ENCODE measurements around the gene CFD. TPM values are rescaled to one million over a fixed set of nuclear protein-coding genes. Genes with fewer than 3 reads are reported as not detected.

CFD gene
- total and polyA plus RNA-seq, 8 donors: 2.5 to 48.8 (median 15.0) TPM

DNA sequence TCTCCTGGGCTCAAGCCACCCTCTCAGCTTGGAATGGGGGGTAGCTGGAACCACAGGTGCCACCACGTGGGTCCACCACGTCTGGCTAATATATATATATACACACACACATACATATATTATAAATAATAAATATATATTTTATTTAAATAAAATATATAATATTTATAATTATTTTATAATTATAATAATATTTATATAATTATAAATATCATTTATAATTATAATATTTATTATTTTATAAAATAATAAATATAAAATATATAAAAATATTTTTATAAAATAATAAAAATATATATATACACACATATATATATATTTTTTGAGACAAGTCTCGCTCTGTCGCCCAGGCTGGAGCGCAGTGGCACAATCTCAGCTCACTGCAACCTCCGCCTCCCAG is 4.9 kb upstream of the CFD start:
- H3K4me3 ChIP-seq: no peak overlapping the region
- FAIRE-seq: peak; percentile 97
- H3K27me3 ChIP-seq: peaks cover 0 to 7% (median 0%) of the 10 kb centered on the region in 4 donors
- H3K9me3 ChIP-seq: no peaks in the 10 kb centered on the region
- H3K36me3 ChIP-seq: no peaks in the 10 kb centered on the region
- no peak overlapping the region for H3K27ac ChIP-seq
- 61 to 64% methylated on average over 6 of the region's 6 CpGs for WGBS, 2 donors
- intact Hi-C loops (cut with DNase I): no loop called here
- ATAC-seq: no peak
- no peak for TF ChIP-seq CTCF (IDR thresholded peaks at IDR 0.05)
- no peak for DNase-seq
- H3K4me1 ChIP-seq: peaks cover 0 to 5% (median 0%) of the 10 kb centered on the region in 3 donors

GRCh38 chr19:855142-855541 is 4.3 kb upstream of the CFD start:
- Histone ChIP-seq H3K4me1 (peaks cover 0 to 5% (median 0%) of the 10 kb centered on the region in 3 donors), H3K36me3 (no peaks in the 10 kb centered on the region), H3K4me3 (no peak overlapping the region), H3K27me3 (peaks cover 0 to 7% (median 0%) of the 10 kb centered on the region in 4 donors), H3K9me3 (no peaks in the 10 kb centered on the region), H3K27ac (no peak overlapping the region)
- TF ChIP-seq CTCF (IDR thresholded peaks at IDR 0.05): no peak
- ATAC-seq (no peak), DNase-seq (no peak), FAIRE-seq (no peak)
- intact Hi-C loops (cut with DNase I): no loop called here
- WGBS, 2 donors: 68 to 73% methylated on average over 12 of the region's 12 CpGs

GRCh38 chr19:855566-856120 is 3.8 kb upstream of the CFD start:
- Histone ChIP-seq H3K4me1 (peaks cover 0 to 4% (median 0%) of the 10 kb centered on the region in 3 donors), H3K9me3 (no peaks in the 10 kb centered on the region), H3K4me3 (no peak overlapping the region), H3K27me3 (peaks cover 0 to 7% (median 0%) of the 10 kb centered on the region in 4 donors), H3K36me3 (no peaks in the 10 kb centered on the region), H3K27ac (no peak overlapping the region)
- ATAC-seq (no peak), DNase-seq (peak in 1 of 6 donors; percentile 77), FAIRE-seq (no peak)
- WGBS, 2 donors: 56 to 66% methylated on average over 37 to 40 of the region's 40 CpGs
- intact Hi-C loops (cut with DNase I): no loop called here
- TF ChIP-seq CTCF (IDR thresholded peaks at IDR 0.05): no peak

DNA sequence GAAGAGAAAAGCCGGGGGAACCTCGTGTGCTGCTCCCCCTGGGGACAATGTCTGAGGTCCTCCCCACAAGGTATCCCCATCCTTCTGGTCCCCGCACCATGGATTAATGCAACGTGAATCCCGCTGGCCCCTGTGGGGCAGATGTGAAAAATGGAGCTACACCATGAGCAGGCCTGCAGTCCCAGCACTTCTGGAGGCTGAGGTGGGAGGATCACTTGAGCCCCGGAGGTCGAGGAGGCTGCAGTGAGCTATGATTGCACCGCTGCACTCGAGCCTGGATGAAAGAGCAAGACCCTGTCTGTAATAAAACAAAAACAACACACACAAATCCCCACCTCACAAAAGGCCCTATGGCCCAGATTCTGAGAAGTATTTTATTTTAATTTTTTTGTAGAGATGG is 1.2 kb upstream of the CFD start:
- Histone ChIP-seq H3K27ac (no peak overlapping the region), H3K4me1 (no peaks in the 10 kb centered on the region), H3K36me3 (no peaks in the 10 kb centered on the region), H3K4me3 (no peak overlapping the region), H3K27me3 (peaks cover 0 to 1% (median 0%) of the 10 kb centered on the region in 4 donors), H3K9me3 (no peaks in the 10 kb centered on the region)
- WGBS, 2 donors: 66 to 80% methylated on average over 9 of the region's 9 CpGs
- DNase-seq (peak in 1 of 6 donors; percentile 24), FAIRE-seq (no peak), ATAC-seq (no peak)
- intact Hi-C loops (cut with DNase I): no loop called here
- TF ChIP-seq CTCF (IDR thresholded peaks at IDR 0.05): no peak

- FAIRE-seq: no peak
- peak overlapping the region in 1 of 4 donors; percentile 42 for H3K4me3 ChIP-seq
- H3K27me3 ChIP-seq: no peaks in the 10 kb centered on the region
- H3K9me3 ChIP-seq: no peaks in the 10 kb centered on the region
- no peaks in the 10 kb centered on the region for H3K36me3 ChIP-seq
- peaks cover 0 to 3% (median 0%) of the 10 kb centered on the region in 3 donors for H3K4me1 ChIP-seq
- intact Hi-C loops (cut with DNase I): loop anchor here in 1 of 3 donors (5.0 to 10.0 kb wide), 2 partner anchors 89 to 124 kb away; partner anchors contain the start of gene WDR18
- no peak for TF ChIP-seq CTCF (IDR thresholded peaks at IDR 0.05)
- DNase-seq: peak in 1 of 6 donors; percentile 84
- H3K27ac ChIP-seq: no peak overlapping the region
- WGBS, 2 donors: 45 to 53% methylated on average over 18 to 33 of the region's 35 CpGs
- ATAC-seq: no peak
Observed at GRCh38 chr19:861141-861755, 1.8 kb downstream of the CFD start.

All from pancreas (tissue), 10 donors.